Stimulated activated CD4-positive, alpha-beta T cell treated with anti-CD3 and anti-CD28 coated beads, Interleukin-4, amount 100 ng/mL, for 1 hour (primary cell): ENCODE results near the gene SPACA1.
"Not testable (repeated sequence)": the region's sequence is repeated elsewhere in the genome, so short reads cannot be mapped to it uniquely, and the experiment has no call there.

ENCODE experiments used
- DNase-seq: peaks from one replicate; pipeline ENCODE4 v3.0.0-alpha.2; 2020

SPACA1 gene, protein sequence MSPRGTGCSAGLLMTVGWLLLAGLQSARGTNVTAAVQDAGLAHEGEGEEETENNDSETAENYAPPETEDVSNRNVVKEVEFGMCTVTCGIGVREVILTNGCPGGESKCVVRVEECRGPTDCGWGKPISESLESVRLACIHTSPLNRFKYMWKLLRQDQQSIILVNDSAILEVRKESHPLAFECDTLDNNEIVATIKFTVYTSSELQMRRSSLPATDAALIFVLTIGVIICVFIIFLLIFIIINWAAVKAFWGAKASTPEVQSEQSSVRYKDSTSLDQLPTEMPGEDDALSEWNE

DNA sequence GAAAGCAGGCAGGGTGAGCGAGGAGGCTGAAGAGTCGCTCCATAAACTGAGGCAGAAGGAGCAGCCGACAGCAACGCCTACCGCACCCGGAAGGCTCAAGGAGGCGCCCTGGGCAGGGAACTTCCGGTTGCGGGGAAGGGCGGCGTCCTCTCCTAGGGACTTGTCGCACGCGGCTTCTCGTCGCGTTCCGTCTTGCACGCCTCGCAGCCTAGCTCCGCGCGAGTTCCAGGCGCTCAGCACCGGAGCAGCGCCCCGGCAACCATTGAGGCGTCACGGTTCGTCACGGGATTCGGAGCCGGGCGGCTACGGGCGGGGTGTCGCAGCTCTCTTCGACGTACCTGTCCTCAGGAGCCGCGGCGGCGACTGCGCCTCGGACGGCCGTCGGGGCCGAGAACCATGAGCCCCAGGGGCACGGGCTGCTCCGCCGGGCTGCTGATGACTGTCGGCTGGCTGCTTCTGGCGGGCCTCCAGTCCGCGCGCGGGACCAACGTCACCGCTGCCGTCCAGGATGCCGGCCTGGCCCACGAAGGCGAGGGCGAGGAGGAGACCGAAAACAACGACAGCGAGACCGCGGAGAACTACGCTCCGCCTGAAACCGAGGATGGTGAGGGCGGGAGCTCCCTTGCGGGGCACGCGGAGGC, at the start of gene SPACA1:
TSS of gene SPACA1 (plus strand) at position 332 of the 641 bp plus-strand sequence. CDS start at position 397, 65 bp downstream.
- no peak for DNase-seq

DNA sequence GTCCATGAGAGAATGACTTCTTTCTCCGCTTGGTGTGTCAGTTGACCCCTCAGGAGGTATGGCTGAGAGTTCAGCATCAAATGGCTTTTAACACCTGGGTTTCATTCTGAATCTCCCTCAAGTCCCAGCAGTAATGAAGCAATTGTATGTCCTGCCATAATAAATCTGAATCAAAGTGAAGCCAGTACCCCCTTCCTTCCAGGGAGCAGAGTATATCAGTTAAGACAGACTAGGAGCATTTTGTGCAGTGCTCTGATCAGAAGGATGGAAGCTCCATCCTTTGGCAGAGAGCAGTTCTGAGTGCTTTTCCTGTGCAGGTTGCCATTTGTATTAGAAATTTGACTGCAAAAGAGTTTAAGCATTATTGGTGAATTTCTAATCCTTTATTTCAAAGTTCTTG, 46.9 kb upstream of the SPACA1 start:
- DNase-seq = no peak

DNA sequence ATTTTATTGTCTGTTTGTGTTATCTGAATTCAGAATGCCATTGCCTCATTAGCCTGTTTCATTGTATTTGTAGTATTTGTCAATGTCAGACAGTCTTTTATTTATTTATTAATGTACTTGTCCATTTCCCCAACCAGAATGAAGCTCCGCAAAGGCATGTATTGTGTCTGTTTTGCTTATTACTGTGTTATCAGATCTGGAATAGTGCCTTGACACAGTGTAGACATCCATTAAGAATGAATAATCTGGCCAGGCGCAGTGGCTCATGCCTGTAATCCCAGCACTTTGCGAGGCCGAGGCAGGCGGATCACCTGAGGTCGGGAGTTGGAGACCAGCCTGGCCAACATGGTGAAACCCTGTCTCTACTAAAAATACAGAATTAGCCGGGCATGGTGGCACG, 46.4 kb upstream of the SPACA1 start:
- not testable (repeated sequence) for DNase-seq

DNA sequence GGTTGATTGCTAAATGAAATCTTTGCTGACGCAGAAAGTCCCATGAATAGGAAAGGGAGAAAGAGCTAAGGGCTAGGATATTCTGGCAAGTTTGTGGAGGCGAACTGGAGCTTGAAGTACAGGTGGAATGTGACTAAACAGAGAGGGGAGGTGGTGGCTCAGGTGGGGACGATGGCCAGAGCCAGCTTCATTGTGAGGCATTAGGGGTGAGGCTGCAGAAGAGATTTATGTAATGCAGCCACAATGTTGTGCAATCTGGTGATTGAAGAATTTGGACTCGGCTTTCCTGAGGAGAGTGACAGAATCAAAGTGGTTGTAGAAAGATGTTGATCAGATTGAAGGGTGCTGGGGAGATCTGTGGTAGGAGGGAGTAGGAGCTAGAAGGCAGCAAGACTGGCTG, 42.9 kb upstream of the SPACA1 start:
- no peak for DNase-seq

DNA sequence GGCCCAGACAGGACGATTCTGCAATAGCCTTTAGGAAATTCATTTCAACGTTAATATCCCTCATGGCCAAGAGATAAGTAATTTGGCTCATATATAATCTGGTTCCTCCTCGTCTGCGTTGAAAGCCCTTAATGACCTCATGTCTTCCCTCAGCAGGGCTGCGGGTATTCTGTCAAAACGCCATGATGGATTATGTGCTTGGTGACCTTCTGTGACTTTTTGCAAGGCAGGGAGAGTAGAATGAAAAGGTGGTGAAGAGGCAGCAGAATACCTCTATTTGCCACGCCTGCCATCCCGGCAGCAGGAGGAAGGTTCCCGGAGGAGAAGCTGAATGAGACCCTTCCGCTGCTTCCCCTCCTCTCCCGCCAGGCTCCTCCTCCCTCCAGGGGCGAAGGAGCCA, 41.1 kb upstream of the SPACA1 start:
- DNase-seq = no peak

DNA sequence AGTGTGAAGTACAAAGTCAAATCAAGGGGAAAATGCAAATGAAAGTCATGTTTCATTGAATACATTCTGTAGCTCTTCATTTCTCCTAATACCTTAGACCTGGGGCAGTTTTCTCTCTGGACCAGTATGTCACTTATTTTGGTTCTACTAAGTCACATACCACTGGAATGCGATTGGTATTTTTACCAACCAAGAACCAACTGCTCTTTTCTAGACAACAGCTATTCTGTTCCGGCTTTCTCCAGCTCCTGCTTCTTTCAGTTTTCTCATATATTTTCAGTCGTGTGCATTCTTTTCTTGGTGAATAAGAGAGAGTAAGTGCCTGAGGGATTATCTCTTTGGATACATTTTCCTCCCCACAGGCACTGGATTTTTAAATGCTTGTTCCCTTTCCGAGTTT, 39.2 kb upstream of the SPACA1 start:
- no peak for DNase-seq

DNA sequence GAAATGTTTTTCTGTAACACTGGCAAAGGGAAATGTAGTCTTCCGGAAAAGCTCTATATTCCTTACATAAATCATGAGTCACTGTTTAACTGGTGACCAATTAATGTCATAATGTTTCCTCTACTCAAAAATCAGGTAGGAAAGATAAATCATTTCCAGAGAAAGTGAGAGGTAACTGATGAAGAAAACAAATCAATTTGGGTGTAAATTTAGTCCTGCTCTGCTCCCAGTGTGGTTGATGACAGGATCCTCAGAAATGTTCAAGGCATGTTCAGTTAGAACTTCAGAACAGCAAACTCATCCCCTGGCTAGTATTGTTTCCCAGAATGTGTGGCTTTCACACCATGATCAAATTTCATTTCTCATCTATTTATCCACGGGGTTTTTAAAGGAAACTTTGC, 38.8 kb upstream of the SPACA1 start:
- DNase-seq = no peak

DNA sequence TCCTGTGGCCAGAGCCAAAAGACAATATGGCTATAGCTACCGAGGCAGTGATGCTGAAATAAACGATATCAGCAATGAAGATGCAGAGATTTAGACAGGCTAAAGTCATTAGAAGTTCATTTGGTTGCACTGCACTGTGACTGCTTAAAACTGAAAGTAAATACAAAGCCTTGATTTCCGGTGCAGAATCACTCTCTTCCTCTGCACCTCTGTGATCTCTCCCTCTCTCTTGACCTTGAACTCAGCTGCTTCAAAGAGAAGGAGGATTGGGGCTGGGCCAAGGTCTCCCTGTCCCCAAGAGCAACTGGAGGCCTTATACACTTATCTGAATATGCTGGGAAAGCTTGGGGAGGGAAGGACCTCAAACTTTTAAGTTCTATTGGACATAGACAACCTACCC, 34.6 kb upstream of the SPACA1 start:
- no peak for DNase-seq

DNA sequence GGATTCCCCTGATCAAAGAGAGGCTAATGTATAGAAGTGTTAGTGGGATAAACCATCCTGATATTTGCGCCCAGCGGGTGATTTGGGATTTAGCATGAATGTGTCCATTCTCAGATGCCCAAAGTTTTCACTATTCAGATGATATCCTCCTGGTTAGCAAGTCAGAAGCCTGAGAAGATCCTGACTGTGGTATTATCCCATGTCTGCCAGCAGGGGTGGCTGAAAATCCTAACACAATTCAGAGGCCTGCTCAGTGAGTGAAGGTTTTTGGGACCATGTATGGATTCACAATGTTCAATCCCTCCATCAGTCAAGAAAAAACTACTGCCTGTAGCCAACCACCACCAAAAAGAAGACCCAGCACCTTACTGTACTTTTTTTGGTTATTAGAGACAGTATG, 34.1 kb upstream of the SPACA1 start:
- no peak for DNase-seq

DNA sequence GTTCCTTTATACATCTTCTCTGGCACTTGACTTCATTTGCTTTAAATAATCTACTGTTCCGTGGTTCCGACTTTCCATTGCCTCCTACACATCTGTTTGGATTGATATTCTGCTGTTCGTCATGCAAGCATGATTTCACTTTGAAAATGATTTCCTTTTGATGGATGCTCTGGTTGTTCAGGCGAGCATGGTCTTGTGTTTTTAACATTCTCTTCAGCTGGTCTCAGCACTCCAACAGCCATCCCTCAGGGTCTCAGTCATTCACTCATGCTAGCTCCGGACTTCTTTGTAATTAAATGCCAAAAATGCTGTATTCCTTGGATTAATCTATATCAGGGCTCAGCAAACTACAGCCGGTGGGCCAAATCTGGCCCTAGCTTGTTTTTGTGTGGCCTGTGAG, 27.2 kb upstream of the SPACA1 start:
- DNase-seq = no peak

DNA sequence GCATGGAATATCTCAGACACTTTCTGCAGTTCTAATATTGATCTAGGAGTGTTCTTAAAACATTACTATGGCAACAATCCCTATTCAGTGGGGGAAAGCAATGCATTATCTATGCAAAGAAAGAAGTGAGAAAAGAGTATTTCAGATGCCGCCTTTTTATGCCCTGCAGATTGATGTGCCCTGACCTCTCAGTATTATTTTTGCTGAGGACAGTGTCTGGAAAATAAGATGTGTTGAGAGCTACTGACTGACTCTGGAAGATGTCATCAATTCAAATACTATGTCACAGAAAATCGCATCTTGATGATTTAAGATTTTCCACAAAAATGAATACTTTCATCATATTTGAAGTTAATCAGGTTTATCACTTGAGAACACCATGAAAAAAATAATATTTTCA, 22.9 kb upstream of the SPACA1 start:
- DNase-seq = no peak

DNA sequence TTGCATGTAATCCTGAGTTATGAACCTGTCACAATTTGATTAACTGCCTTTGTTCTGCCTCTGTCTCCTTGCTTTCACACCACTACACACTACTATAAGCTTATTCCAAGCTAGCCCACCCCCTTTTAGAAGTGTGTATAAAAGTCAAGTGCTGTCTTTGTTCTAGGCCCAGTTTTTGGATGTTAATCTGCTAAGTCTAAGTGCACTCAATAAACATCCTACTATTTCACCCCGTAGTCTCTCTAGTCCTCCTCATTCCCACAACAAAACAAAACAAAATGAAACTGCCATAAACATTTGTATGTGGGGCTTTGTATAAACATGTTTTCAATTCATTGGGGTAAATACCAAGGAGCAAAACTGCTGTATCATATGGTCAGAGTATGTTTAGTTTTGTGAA, 16.1 kb upstream of the SPACA1 start:
- DNase-seq = no peak

DNA sequence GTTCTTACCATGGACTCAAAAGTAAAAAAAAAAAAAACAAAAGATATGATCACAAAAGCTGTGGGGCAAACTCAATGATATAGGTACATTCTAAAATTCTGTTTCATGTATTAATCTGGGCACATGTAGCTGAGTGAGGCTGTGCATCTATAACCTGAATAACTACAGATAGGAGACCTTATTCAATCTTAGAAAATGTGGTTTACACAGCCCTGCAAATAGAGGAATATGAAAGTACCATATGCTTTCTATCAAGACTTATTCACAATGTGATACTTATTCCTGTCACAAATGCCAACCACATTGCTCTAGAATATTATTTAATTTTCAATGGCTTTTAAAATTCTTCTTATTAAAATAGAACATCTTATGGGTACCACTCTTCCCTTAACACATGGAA, 3.1 kb upstream of the SPACA1 start:
- DNase-seq = no peak

DNA sequence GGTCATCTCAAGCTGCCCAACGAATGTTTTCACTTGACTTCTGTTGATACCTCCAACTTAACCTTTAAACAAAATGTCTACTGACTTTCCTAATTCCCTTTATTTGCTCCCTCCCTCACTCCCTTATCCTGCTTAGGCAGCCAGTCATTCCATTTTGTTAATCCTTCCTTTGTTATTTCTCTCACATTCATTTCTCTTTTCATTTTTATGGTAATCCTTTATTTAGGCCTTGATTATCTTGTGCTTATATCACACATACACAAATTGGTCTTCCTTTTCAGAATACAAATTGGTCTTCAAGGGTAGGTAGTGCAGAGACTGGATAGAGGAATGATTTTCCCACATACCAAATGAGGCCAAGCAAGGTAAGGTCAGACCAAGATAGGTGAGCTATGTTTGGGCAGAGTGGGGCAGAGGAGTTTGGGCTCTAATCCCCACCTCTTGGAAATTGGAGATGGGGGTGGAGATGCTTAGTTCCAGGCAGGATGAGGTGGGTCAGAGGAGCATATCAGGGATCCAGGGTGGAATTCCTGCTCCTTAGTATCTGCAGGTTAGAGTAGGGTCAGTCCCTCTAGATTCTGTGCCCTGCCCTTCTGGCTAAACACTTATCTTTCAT, 2.0 kb upstream of the SPACA1 start:
- no peak for DNase-seq

DNA sequence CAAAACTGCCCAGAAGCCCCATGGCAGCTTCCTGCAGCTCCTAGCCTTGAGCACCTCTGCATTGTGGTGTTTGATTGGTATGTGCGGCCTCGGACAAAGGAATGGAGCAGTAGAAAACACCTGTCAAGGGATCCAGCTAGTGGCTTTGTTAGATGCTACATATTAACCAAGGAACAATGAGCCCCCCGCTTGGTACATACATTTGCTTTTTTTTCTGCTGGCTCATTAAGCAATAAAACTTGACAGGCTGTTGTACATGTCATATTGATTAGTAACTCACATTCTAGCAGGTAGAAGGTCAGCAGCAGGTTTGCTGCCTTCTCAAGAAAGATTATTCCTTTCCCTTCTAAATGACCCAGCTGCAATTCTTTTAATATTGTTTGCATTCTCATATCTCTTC, 937 bp downstream of the SPACA1 start:
- DNase-seq = no peak

DNA sequence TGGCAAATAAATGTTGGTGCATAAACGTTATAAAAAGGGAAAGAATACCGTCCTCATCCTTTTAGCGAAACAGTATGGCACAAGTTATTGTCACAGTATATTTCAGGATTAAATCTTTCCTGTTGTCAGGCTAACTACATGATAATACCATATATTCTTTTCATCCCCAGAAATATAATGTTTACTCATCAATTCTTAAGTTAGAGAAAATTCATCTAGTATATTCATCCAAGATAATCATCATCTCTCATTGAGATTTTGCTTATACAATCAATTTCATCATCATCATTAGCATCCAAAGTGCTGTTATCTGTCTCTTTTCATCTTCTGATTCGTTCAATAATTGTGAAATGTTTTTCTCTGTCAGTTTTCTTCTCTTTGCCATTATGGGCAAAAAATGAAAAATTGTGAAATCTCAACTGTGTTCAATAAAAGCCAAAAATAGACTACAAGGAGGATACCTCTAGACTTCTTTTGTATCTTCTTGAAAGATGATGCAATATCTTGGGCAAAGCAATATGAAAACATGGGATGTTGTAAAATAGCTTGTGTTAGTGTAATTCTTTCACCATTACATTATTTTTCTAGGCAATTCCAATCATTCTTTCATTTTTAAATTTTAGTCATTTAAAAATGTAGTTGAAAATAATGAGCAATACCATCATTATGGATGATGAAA, 2.6 kb downstream of the SPACA1 start:
- DNase-seq = no peak

DNA sequence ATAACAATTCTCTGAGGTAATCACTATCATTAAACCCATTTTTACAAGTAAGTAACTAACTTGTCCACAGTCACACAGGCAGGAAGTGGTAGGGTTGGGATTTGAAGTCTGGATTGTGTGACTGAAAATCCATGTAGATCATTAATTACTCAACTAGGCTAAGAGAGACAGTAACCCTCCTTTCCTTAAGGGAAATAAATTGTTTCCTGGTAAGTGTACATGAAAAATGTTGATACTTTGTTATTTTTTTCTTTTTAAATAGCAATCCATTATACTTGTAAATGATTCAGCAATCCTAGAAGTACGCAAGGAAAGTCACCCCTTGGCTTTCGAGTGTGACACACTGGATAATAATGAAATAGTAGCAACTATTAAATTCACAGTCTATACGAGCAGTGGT, 11.6 kb downstream of the SPACA1 start:
- DNase-seq = no peak

DNA sequence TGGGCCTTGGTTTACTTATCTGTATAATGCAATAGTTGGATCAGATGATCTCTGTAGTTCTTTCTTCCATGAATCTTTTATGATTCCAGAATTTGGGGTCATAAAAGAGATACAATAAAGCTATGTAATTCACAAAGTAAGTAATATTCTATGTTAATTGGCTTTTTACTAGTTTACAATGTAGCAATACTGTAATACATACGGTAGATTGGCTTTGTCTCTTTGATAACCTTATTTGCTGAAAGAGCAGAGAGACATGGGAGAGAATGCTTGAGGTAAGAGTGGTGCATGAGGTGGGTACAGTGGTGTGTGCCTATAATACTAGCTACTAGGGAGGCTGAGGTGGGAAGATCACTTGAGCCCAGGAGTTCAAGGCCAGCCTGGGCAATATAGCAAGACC, 14.7 kb downstream of the SPACA1 start:
- no peak for DNase-seq

DNA sequence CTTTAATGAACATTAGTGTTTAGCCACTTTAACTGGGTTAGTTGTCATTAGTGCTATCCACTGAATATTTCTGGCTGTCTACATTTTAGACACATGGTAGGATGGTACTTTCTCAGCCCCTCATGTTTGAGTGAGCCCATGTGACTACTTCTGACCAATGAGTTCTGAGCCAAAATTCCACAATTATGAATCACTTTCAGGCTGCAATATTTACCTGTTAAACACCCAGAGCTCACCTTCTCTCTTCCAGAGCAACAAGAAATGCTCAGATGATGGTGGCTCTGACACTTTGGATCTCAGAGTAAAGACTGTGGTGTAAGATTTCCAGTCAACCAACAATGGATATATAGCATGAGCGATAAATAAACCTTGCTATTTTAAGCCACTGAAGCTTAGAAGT, 24.8 kb downstream of the SPACA1 start:
- DNase-seq = no peak

DNA sequence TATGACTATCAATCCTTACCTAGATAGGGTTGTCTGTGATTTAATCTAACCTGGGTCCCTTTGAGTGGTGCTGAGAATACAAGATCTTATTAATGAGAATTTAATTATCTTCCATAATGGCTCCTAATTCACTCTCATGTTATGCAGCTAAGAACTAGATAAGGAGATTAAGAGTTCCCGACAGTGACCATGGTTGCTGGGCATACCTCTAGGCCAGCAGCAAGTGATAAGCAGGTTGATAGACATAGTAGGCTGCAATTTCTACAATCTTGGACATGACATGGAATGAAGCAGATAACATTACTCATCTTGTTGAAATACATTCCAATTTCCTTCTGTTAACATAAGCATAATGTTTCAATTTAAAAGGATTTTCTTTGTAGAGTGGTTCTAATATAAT, 27.1 kb downstream of the SPACA1 start:
- DNase-seq = no peak

DNA sequence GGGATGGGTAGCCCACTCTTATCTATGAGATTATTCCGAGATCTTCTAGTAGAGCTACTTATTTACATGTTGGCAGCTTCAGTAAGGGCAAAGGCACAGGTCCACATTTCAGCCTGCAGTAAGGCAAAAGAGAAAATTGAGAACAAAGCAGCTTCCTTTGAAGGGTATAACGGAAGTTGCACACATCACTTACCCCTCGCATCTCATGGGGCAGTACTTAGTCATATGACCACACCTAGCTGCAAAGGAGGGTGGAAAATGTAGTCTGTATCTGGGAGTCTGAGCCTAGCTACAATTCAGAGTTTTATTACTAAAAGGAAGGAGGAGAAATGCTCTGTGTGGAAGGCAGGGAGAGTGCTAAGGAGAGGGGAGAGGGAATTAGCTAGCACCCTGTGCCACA, 29.7 kb downstream of the SPACA1 start:
- no peak for DNase-seq

DNA sequence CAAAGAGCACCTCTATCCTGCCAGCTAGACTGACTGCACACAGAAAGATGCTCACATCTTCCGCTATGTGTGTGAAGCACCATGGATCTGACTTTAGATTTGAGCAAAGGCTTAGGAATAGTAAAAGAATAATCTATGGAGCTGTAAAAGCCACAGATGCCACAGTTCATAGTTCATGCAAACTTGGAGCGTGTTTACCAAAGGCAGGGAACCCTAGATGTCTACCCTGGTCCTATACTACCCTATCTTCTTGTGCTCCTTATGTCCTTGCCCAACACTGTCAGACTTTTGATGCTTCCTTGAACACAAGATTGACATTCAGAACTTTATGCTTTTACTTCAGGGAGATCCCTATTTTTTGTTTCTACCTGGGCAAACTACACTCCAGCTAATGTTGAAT, 39.2 kb downstream of the SPACA1 start:
- no peak for DNase-seq

DNA sequence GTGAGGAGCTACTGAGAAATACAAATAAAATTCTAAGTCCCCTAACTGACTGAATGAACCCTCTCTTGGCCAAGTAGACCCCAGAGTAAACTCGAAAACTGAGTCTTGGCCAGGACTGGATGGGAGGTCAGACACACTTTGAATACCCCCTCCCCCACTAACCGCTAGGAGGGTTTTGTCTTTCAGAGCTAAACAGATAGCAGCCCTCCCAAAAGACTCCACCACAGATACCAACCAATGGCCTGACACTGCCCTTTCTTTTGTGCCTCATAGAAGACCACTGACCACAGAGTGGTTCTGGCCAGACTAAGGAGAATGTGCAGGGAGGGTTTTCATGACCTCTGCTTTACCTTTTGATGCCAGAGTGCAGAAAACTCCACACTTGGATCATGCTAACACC, 42.1 kb downstream of the SPACA1 start:
- DNase-seq = no peak

DNA sequence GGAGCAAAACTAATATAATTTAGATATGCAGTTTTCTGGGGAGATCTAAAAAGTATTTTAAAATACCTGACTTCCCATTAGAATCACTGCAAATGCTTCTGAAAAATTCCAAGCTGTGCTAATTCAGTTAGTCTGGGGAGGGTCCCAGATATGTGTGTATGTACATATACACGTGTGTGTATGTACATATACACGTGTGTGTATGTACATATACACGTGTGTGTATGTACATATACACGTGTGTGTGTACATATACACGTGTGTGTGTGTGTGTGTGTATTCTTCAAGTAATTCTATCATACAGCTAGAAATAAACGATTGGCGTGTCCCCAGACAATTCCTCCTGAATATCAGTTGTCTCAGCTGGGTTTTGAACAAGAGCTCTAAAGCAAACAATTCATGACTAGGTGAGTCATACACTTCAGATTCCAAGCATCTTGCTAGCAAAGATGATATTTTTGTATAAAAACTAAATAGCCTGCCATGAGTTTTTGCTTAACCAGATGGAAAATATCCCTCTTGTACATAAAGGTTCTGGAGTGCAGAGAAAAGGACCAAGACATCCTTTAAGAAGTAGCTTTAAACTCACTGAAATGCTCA, 58.2 kb downstream of the SPACA1 start:
- DNase-seq = no peak
